ENCODE data around the gene ATG16L2. TPM values are rescaled to one million over a fixed set of nuclear protein-coding genes. Genes with fewer than 3 reads are reported as not detected.
"Not testable (repeated sequence)": the region's sequence is repeated elsewhere in the genome, so short reads cannot be mapped to it uniquely, and the experiment has no call there.

The ATG16L2 gene
- total RNA-seq, 1 experiment from 2014 or later = 17.5 TPM

DNA sequence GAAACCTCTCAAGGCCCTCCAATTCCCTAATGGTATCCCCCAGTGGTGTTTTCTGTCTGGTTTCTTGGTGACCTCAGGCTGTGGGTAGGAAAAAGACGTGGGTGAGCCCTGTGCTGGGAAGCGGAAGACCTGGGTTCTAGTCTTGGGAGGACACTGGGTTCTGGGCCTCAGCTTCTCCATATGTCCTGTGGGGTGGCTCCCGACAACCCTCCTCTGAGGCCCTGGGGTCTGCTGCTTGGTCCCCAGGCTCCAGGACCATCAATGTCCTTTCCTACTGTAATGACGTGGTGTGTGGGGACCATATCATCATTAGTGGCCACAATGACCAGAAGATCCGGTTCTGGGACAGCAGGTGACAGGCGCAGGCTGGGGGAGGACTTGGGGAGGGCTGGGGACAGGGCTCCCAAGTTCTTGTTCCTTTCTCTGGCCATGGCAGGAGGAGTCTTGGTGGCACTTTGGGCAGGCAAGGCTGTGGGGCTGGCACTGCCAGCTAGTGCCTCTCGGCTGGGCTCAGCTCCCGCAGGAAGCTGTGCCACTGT lies 12.8 kb downstream of the ATG16L2 start:
- Histone ChIP-seq H3K9me2 (ENCODE audit: insufficient read depth) (no peaks in the 10 kb centered on the region), H3K4me3 (no peak overlapping the region), H3K27me3 (ENCODE audit: insufficient read depth, low read depth) (no peaks in the 10 kb centered on the region), H3F3A (ENCODE audit: insufficient read depth, low read depth) (peaks cover 6% of the 10 kb centered on the region), H3K9me3 (ENCODE audit: insufficient read depth, low read depth) (no peaks in the 10 kb centered on the region), H4K20me1 (ENCODE audit: insufficient read depth) (no peaks in the 10 kb centered on the region), H3K27ac (no peak overlapping the region), H2AFZ (no peak overlapping the region), H3K79me2 (ENCODE audit: low read depth) (no peaks in the 10 kb centered on the region), H3K4me1 (replicated peaks; ENCODE audit: insufficient read depth) (0 out of 2 replicates have a peak, but pooled peaks cover 4% of the 10 kb centered on the region), H3K4me2 (no peak overlapping the region), H3K36me3 (ENCODE audit: low read depth) (no peaks in the 10 kb centered on the region)
- TF ChIP-seq CTCF (conservative IDR thresholded peaks at IDR 0.05) = no peak
- no peak for TF ChIP-seq EZH2 (IDR thresholded peaks at IDR 0.05; ENCODE audit: low read depth)
- intact Hi-C loops (cut with micrococcal nuclease; ENCODE audit: unreplicated experiment) = loop anchor here (1.0 kb wide), 1 partner anchor 462 kb away; no protein-coding TSS in a partner anchor
- ChIA-PET CTCF (interaction anchor here (1.1 kb wide), 1 partner anchor 33 kb away, joined by 3 read pairs; no protein-coding TSS in a partner anchor), POLR2A (ENCODE audit: unreplicated experiment) (interaction anchor here (0.6 to 0.8 kb wide), 3 partner anchors 14 to 836 kb away, joined by 4 to 23 read pairs (median 8); no protein-coding TSS in a partner anchor)
- BruUV-seq (replicated peaks) = no TSS peak
- no peak for DNase-seq

DNA sequence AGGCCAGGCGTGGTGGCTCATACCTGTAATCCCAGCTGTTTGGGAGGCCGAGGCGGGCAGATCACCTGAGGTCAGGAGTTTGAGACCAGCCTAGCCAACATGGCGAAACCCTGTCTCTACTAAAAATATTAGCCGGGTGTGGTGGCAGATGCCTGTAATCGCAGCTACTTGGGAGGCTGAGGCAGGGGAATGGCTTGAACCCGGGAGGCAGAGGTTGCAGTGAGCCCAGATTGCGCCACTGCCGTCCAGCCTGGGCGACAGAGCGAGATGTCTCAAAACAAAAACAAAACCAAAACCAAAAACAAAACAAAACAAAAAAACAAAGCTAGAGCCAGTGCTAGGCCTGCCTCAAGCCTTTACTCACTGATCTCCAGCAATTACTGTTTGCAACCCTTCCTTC lies 13.4 kb downstream of the ATG16L2 start:
- H3K79me2 ChIP-seq (ENCODE audit: low read depth); H3K4me1 ChIP-seq (replicated peaks; ENCODE audit: insufficient read depth); H3K9me2 ChIP-seq (ENCODE audit: insufficient read depth); BruUV-seq (replicated peaks); H4K20me1 ChIP-seq (ENCODE audit: insufficient read depth); DNase-seq; H3K4me3 ChIP-seq; H2AFZ ChIP-seq; H3F3A ChIP-seq (ENCODE audit: insufficient read depth, low read depth); H3K27me3 ChIP-seq (ENCODE audit: insufficient read depth, low read depth); H3K9me3 ChIP-seq (ENCODE audit: insufficient read depth, low read depth); H3K36me3 ChIP-seq (ENCODE audit: low read depth); H3K4me2 ChIP-seq; H3K27ac ChIP-seq: not testable (repeated sequence)
- CTCF ChIA-PET = interaction anchor here (0.5 to 1.8 kb wide), 7 partner anchors 14 to 482 kb away, joined by 3 to 18 read pairs (median 3); partner anchors contain the start of gene FCHSD2
- intact Hi-C loops (cut with micrococcal nuclease; ENCODE audit: unreplicated experiment) = loop anchor here (1.0 kb wide), 1 partner anchor 462 kb away; no protein-coding TSS in a partner anchor
- POLR2A ChIA-PET (ENCODE audit: unreplicated experiment) = interaction anchor here (0.6 to 0.8 kb wide), 7 partner anchors 9 to 835 kb away, joined by 4 to 23 read pairs (median 4); partner anchors contain the start of gene STARD10

DNA sequence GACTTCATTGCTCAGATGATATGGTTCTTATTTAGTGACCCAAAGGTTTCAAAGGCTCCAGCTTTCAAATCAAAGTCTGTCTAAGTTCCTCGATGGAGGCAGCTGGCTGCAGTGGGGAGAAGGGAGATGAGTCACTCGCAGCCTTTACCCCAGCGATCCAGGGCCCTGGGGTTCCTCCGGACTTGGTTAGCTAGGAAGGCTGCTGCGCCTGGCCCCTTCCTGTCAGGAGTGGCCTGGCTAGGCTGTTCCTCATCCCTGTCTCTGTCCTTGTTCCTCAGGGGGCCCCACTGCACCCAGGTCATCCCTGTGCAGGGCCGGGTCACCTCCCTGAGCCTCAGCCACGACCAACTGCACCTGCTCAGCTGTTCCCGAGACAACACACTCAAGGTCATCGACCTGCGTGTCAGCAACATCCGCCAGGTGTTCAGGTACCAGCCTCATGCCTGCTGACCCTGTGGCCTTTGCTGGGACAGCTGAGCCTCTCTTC lies 13.9 kb downstream of the ATG16L2 start:
- Histone ChIP-seq H3K4me2 (no peak overlapping the region; the same call in 1 of the 2 replicates), H2AFZ (no peak overlapping the region), H3K4me1 (replicated peaks; ENCODE audit: insufficient read depth) (0 out of 2 replicates have a peak, but pooled peaks cover 4% of the 10 kb centered on the region), H3K36me3 (ENCODE audit: low read depth) (no peaks in the 10 kb centered on the region), H3K4me3 (no peak overlapping the region), H3K27me3 (ENCODE audit: insufficient read depth, low read depth) (no peaks in the 10 kb centered on the region), H3K9me2 (ENCODE audit: insufficient read depth) (no peaks in the 10 kb centered on the region), H3F3A (ENCODE audit: insufficient read depth, low read depth) (peaks cover 6% of the 10 kb centered on the region), H3K79me2 (ENCODE audit: low read depth) (no peaks in the 10 kb centered on the region), H3K9me3 (ENCODE audit: insufficient read depth, low read depth) (no peaks in the 10 kb centered on the region), H4K20me1 (ENCODE audit: insufficient read depth) (no peaks in the 10 kb centered on the region), H3K27ac (no peak overlapping the region)
- CTCF ChIA-PET = interaction anchor here (0.5 to 1.8 kb wide), 8 partner anchors 13 to 481 kb away, joined by 3 to 18 read pairs (median 3); partner anchors contain the start of gene FCHSD2
- TF ChIP-seq EZH2 (IDR thresholded peaks at IDR 0.05; ENCODE audit: low read depth) (no peak), CTCF (conservative IDR thresholded peaks at IDR 0.05) (no peak)
- intact Hi-C loops (cut with micrococcal nuclease; ENCODE audit: unreplicated experiment) = no loop called here
- DNase-seq = peak in 1 of 2 experiments; percentile 42
- POLR2A ChIA-PET (ENCODE audit: unreplicated experiment) = interaction anchor here (0.6 to 0.8 kb wide), 6 partner anchors 8 to 835 kb away, joined by 4 to 23 read pairs (median 4); partner anchors contain the start of gene STARD10
- BruUV-seq (replicated peaks) = no TSS peak
